HG03280 (cell line): ENCODE measurements around the gene SEPSECS.

Experiments
- ATAC-seq: cut with Tn5 transposase; IDR thresholded peaks from one replicate; pipeline ENCODE4 v1.9.1; 2021; ENCODE audit warnings: mild to moderate bottlenecking, moderate library complexity; ENCODE audit not compliant: unreplicated experiment

The SEPSECS gene

GRCh38 chr4:25110527-25111329 lies 49.5 kb downstream of the SEPSECS start:
- no peak for ATAC-seq

GRCh38 chr4:25109511-25109910 lies 50.7 kb downstream of the SEPSECS start:
- ATAC-seq = no peak

GRCh38 chr4:25108556-25108955 lies 51.7 kb downstream of the SEPSECS start:
- no peak for ATAC-seq

- ATAC-seq = no peak
Measured at GRCh38 chr4:25107827-25108516, 52.3 kb downstream of the SEPSECS start.

- ATAC-seq = no peak
Measured at GRCh38 chr4:25106363-25107151, 53.7 kb downstream of the SEPSECS start.

- no peak for ATAC-seq
Measured at GRCh38 chr4:25104591-25104990, 55.7 kb downstream of the SEPSECS start.

GRCh38 chr4:25103418-25103817 lies 56.8 kb downstream of the SEPSECS start:
- ATAC-seq = no peak

GRCh38 chr4:25101836-25102235 lies 58.4 kb downstream of the SEPSECS start:
- no peak for ATAC-seq

GRCh38 chr4:25100710-25101109 lies 59.5 kb downstream of the SEPSECS start:
- ATAC-seq = no peak

GRCh38 chr4:25100021-25100555 lies 60.2 kb downstream of the SEPSECS start:
- ATAC-seq = no peak

GRCh38 chr4:25098964-25099891 lies 61.0 kb downstream of the SEPSECS start:
- no peak for ATAC-seq

GRCh38 chr4:25096981-25097443 lies 63.2 kb downstream of the SEPSECS start:
- no peak for ATAC-seq

- ATAC-seq = no peak
Measured at GRCh38 chr4:25096251-25096980, 63.8 kb downstream of the SEPSECS start.

- no peak for ATAC-seq
Measured at GRCh38 chr4:25095837-25096236, 64.4 kb downstream of the SEPSECS start.

GRCh38 chr4:25092139-25092538 lies 68.1 kb downstream of the SEPSECS start:
- no peak for ATAC-seq

- ATAC-seq = no peak
Measured at GRCh38 chr4:25090516-25090915, 69.7 kb downstream of the SEPSECS start.

GRCh38 chr4:25089051-25089763 lies 71.0 kb downstream of the SEPSECS start:
- ATAC-seq = no peak

- ATAC-seq = no peak
Measured at GRCh38 chr4:25088093-25088952, 71.9 kb downstream of the SEPSECS start.
